Peyer's patch (tissue), 4 donors: ENCODE measurements around the gene ARID1A.

Experiments
- POLR2A ChIP-seq, 2 donors: fragments of 450-650 bp; IDR thresholded peaks; one replicate each; pipeline ENCODE4 v1.5.1; 2017; ENCODE audit warnings: antibody characterized with exemption in 2 of 2, mild to moderate bottlenecking in 2 of 2, moderate library complexity in 2 of 2
- TF ChIP-seq, protein P1 (sequence below), 6 experiments: fragments of 450-650 bp in 4 of 6; fragments of 200-600 bp in 2 of 6; sonication (generic) in 1 of 6; IDR thresholded peaks; one replicate each; pipeline ENCODE4 v1.5.1; 2017 to 2019; ENCODE audit warnings: antibody characterized with exemption in 6 of 6, mild to moderate bottlenecking in 3 of 6, moderate library complexity in 1 of 6

DNA sequence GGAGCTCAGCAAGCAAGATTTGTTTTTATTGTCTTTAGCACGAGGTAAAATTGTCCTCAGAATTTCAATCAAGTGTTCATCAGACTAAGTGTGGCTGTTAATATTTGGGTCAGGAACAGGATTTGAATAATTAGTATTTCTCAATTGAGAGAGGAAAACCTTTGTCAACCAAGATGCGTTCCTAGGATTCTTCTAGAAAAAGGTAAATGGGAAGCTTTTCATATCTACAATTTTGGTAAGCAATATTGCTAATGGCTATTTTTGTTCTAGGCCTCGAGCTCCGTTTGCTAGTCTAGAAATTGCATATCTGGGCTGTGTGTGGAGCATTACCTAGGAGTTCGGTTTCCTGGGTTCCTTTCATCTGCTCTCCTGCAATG, 87.8 kb downstream of the ARID1A start:
- TF ChIP-seq, protein P1, sequence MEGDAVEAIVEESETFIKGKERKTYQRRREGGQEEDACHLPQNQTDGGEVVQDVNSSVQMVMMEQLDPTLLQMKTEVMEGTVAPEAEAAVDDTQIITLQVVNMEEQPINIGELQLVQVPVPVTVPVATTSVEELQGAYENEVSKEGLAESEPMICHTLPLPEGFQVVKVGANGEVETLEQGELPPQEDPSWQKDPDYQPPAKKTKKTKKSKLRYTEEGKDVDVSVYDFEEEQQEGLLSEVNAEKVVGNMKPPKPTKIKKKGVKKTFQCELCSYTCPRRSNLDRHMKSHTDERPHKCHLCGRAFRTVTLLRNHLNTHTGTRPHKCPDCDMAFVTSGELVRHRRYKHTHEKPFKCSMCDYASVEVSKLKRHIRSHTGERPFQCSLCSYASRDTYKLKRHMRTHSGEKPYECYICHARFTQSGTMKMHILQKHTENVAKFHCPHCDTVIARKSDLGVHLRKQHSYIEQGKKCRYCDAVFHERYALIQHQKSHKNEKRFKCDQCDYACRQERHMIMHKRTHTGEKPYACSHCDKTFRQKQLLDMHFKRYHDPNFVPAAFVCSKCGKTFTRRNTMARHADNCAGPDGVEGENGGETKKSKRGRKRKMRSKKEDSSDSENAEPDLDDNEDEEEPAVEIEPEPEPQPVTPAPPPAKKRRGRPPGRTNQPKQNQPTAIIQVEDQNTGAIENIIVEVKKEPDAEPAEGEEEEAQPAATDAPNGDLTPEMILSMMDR (IDR thresholded peaks at IDR 0.05), result no peak
- TF ChIP-seq POLR2A (IDR thresholded peaks at IDR 0.05), result no peak
